Measurements from ENCODE around the gene FUT8. TPM values are rescaled to one million over a fixed set of nuclear protein-coding genes. Genes with fewer than 3 reads are reported as not detected.

The FUT8 gene
- total RNA-seq, 1 experiment from 2014 or later, result 42.3 TPM

- Histone ChIP-seq H3K9me2 (ENCODE audit: insufficient read depth) (no peaks in the 10 kb centered on the region), H3K4me1 (ENCODE audit: control insufficient read depth in 1 of 2, insufficient read depth in 2 of 2, low read length in 2 of 2) (peaks cover 2 to 21% of the 10 kb centered on the region in 2 experiments; a peak in 2 of 4 replicates), H3K4me2 (ENCODE audit: low read length) (peak overlapping the region; percentile 98), H3K9ac (ENCODE audit: low read length) (peak overlapping the region; percentile 89), H3K9me3 (ENCODE audit: control insufficient read depth in 1 of 2, insufficient read depth in 1 of 2, low read depth in 1 of 2, low read length in 2 of 2) (no peaks in the 10 kb centered on the region), H3K79me2 (ENCODE audit: insufficient read depth, low read length) (peaks cover 29% of the 10 kb centered on the region), H3K4me3 (replicated peaks in 1 of 2; ENCODE audit: low read depth in 1 of 2, low read length in 2 of 2) (peak overlapping the region; percentile 71 to 91), H3K27ac (ENCODE audit: low read depth, low read length) (peak overlapping the region; percentile 93), H3K36me3 (ENCODE audit: control insufficient read depth in 1 of 2, insufficient read depth in 2 of 2, low read length in 2 of 2) (no peaks in the 10 kb centered on the region), H3K27me3 (ENCODE audit: insufficient read depth, low read length) (no peaks in the 10 kb centered on the region), H2AFZ (ENCODE audit: low read depth, low read length, poor library complexity, severe bottlenecking) (peak overlapping the region; percentile 89), H4K20me1 (ENCODE audit: insufficient read depth) (no peaks in the 10 kb centered on the region; the same call in 1 of the 2 replicates)
- ATAC-seq (peak; percentile 78), DNase-seq (ENCODE audit: low read depth, low spot score) (peak; percentile 83)
- BruUV-seq (replicated peaks), result no TSS peak
- ChIA-PET RAD21 (ENCODE audit: low non-redundant PET in 1 of 2, low total read pairs in 2 of 2, uncharacterized antibody in 2 of 2, unreplicated experiment in 2 of 2) (interaction anchor here (0.6 to 1.7 kb wide), 6 partner anchors 97 to 413 kb away, joined by 3 to 5 read pairs (median 4); no protein-coding TSS in a partner anchor), POLR2A (interaction anchor here (0.6 to 2.2 kb wide), 18 partner anchors 12 to 413 kb away, joined by 3 to 12 read pairs (median 4); partner anchors contain the start of gene MAX), CTCF (interaction anchor here (0.6 to 4.8 kb wide), 14 partner anchors 13 to 549 kb away, joined by 3 to 65 read pairs (median 4); no protein-coding TSS in a partner anchor)
- intact Hi-C loops (cut with micrococcal nuclease), result loop anchor here (2.0 to 5.0 kb wide), 4 partner anchors 124 to 413 kb away; partner anchors contain the start of gene MAX
- peak; percentile 77 for TF ChIP-seq POLR2AphosphoS5 (IDR thresholded peaks at IDR 0.05; ENCODE audit: low read depth, low read length)
- peak; percentile 27 for TF ChIP-seq ZBTB33 (IDR thresholded peaks at IDR 0.05; ENCODE audit: extremely low read depth, insufficient replicate concordance, low read length)
- TF ChIP-seq EZH2 (IDR thresholded peaks at IDR 0.05), result no peak
- TF ChIP-seq MAX (IDR thresholded peaks at IDR 0.05), result no peak
- peak; percentile 90 for TF ChIP-seq SP1 (IDR thresholded peaks at IDR 0.05; ENCODE audit: low read depth)
- peak; percentile 39 for TF ChIP-seq TCF7L2 (IDR thresholded peaks at IDR 0.05; ENCODE audit: borderline replicate concordance, extremely low read depth, insufficient read depth, insufficient read length)
Measured at GRCh38 chr14:65411656-65412031, 886 bp upstream of the FUT8 start.

All from HCT116 (cell line).